A549 (cell line): Measurements from ENCODE around the gene STX1B.

Experiments used
- CBX8 ChIP-seq: fragments of 200-600 bp; sonication (generic); IDR thresholded peaks from 2 replicates; pipeline ENCODE4 v1.6.1; 2016
- CTCF ChIP-seq: fragments of >200 bp; sonication (Bioruptor Twin); formaldehyde crosslinking; IDR thresholded peaks from 3 replicates; pipeline ENCODE4 v1.5.1; 2016
- EP300 ChIP-seq, 2 experiments: fragments of >200 bp; sonication (Bioruptor Twin); formaldehyde crosslinking; IDR thresholded peaks; 2 replicates in 1 of 2; 3 replicates in 1 of 2; pipeline ENCODE4 v1.6.1; 2016 to 2017
- ESRRA ChIP-seq: fragments of 150-350 bp; IDR thresholded peaks from 2 replicates; pipeline ENCODE4 v1.6.1; 2014; ENCODE audit warnings: mild to moderate bottlenecking, low read length, borderline replicate concordance
- JUNB ChIP-seq: fragments of >200 bp; sonication (Bioruptor Twin); formaldehyde crosslinking; IDR thresholded peaks from 2 replicates; pipeline ENCODE4 v1.6.1; 2016
- KDM5A ChIP-seq: fragments of 200-600 bp; sonication (generic); IDR thresholded peaks from 2 replicates; pipeline ENCODE4 v1.6.1; 2016; ENCODE audit warnings: antibody characterized with exemption, mild to moderate bottlenecking
- MAX ChIP-seq: IDR thresholded peaks from 2 replicates; pipeline ENCODE4 v1.6.1; 2012
- MAZ ChIP-seq: fragments of 150-350 bp; IDR thresholded peaks from 2 replicates; pipeline ENCODE4 v1.6.1; 2014; ENCODE audit warnings: antibody characterized with exemption, low read depth, low read length, borderline replicate concordance
- NPAS2 ChIP-seq: fragments of 250-450 bp; sonication (Bioruptor Pico); IDR thresholded peaks from 2 replicates; pipeline ENCODE4 v1.8.0; 2022; ENCODE audit warnings: mild to moderate bottlenecking, moderate library complexity, borderline replicate concordance
- POLR2A ChIP-seq: IDR thresholded peaks from 2 replicates; pipeline ENCODE4 v1.6.1; 2012; ENCODE audit warnings: mild to moderate bottlenecking, low read length
- RAD21 ChIP-seq, 2 experiments: fragments of >200 bp in 1 of 2; sonication (Bioruptor Twin) in 1 of 2; formaldehyde crosslinking in 1 of 2; IDR thresholded peaks in 1 of 2; conservative IDR thresholded peaks in 1 of 2; 2 replicates in 1 of 2; 3 replicates in 1 of 2; pipeline ENCODE4 v1.6.1; 2012 to 2018; ENCODE audit warnings: inconsistent platforms in 1 of 2
- REST ChIP-seq: fragments of 200-600 bp; sonication (generic); IDR thresholded peaks from 2 replicates; pipeline ENCODE4 v1.6.1; 2016; ENCODE audit warnings: antibody characterized with exemption, mild to moderate bottlenecking, moderate library complexity
- RNF2 ChIP-seq: fragments of 200-600 bp; sonication (generic); IDR thresholded peaks from 2 replicates; pipeline ENCODE4 v1.6.1; 2016; ENCODE audit warnings: low read depth, mild to moderate bottlenecking, antibody characterized with exemption, moderate library complexity, borderline replicate concordance

- TF ChIP-seq POLR2A (no peak), RNF2 (no peak), CTCF (peak; percentile 17; the same call in 2 of the 3 replicates), MAZ (no peak), KDM5A (no peak), NPAS2 (CRISPR knock-in tag) (no peak), CBX8 (no peak), JUNB (no peak), ESRRA (no peak), RAD21 (conservative IDR thresholded peaks at IDR 0.05 in 1 of 2, IDR thresholded peaks at IDR 0.05 in 1 of 2) (peak in 1 of 2 experiments; percentile 39; a peak in 2 of 5 replicates), EP300 (IDR thresholded peaks at IDR 0.05) (no peak), REST (no peak), MAX (no peak)
These were observed 5.6 kb upstream of the STX1B start for GRCh38 chr16:31016018-31016417.
